Superior temporal gyrus (tissue), 1 donor: Measurements from ENCODE around the gene PROZ.
"Not testable (repeated sequence)": the region's sequence is repeated elsewhere in the genome, so short reads cannot be mapped to it uniquely, and the experiment has no call there.

Experiments
- DNase-seq: peaks from one replicate; pipeline ENCODE4 v3.0.0-alpha.2; 2016; ENCODE audit errors: extremely low spot score

PROZ gene, protein sequence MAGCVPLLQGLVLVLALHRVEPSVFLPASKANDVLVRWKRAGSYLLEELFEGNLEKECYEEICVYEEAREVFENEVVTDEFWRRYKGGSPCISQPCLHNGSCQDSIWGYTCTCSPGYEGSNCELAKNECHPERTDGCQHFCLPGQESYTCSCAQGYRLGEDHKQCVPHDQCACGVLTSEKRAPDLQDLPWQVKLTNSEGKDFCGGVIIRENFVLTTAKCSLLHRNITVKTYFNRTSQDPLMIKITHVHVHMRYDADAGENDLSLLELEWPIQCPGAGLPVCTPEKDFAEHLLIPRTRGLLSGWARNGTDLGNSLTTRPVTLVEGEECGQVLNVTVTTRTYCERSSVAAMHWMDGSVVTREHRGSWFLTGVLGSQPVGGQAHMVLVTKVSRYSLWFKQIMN

GRCh38 chr13:113157929-113158747 lies at the start of gene PROZ:
Gene PROZ, plus strand, starts transcription at chr13:113158648. Its CDS starts 13 bp downstream, at chr13:113158661.
- DNase-seq = no peak

DNA sequence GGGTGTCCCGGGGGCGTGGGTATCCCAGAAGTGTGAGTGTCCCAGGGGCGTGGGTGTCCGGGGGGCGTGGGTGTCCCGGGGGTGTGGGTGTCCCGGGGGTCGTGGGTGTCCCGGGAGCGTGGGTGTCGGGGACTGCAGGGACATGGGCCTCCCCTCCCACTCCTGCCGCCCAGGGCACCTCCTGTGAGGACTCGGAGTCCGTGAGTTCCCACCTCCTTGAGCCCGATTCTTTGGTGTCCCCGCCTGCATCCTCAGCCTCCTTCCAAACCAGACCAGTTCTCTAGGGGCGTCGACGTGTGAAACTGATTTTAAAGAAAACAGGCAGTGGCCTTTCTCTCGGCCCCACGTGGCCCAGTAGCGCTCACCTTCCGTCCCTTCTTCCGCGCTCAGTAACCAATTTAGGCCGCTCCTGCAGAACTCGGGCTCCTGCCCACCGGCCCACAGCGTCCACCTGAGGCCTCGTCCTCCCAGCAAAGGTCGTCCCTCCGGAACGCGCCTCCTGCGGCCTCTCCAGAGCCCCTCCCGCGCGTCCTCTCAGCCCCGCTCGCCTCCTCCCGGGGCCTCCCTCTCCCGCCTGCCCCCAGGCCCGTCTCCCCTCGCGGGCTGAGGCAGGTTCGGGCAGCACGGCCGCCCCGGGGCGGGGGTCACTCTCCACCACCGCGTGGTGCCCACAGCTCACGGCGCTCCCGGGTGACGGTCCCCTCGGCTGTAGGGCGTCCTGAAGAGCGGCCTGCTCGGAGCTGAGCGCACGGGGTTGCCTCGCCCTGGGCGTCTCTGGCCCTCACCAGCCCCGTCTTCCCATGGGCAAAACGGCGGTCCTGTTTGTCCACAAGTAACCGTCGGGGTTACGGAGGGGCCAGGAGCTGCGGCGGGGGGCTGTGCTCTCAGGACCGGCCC lies 49.0 kb upstream of the PROZ start:
- DNase-seq = no peak

- DNase-seq = no peak
Observed at GRCh38 chr13:113110048-113110851, 48.2 kb upstream of the PROZ start.

- DNase-seq = no peak
Observed at GRCh38 chr13:113110852-113111315, 47.6 kb upstream of the PROZ start.

DNA sequence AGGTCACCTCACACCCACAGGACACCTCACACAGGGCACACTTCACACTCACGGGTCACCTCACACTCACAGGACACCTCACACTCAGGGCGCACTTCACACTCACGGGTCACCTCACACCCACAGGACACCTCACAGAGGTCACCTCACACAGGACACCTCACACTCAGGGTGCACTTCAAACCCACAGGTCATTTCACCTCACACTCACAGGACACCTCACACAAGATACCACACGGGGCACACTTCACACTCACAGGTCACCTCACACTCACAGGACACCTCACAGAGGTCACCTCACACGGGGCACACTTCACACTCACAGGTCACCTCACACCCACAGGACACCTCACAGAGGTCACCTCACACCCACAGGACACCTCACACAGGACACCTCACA lies 46.6 kb upstream of the PROZ start:
- DNase-seq = not testable (repeated sequence)

GRCh38 chr13:113112475-113112874 lies 46.0 kb upstream of the PROZ start:
- not testable (repeated sequence) for DNase-seq

GRCh38 chr13:113112893-113113845 lies 45.3 kb upstream of the PROZ start:
- DNase-seq = no peak

DNA sequence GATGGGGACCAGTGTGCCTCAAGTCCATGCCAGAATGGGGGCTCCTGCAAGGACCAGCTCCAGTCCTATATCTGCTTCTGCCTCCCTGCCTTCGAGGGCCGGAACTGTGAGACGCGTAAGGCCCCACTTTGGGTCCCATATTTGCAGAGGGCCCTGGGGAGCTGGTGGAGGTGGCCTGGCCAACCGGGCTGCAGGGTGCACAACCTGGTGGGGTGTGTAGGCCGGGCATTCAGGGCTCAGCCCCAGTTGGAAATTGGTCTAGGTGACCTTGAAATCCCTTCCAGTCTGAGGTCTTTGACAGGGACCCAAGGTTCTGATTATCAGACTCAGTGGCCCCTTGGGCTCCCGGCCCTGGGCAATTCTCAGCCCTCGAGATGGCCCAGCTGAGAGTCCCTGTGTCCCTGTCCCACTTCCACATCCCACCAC lies 44.6 kb upstream of the PROZ start:
- no peak for DNase-seq

- no peak for DNase-seq
Observed at GRCh38 chr13:113114511-113115362, 43.7 kb upstream of the PROZ start.

DNA sequence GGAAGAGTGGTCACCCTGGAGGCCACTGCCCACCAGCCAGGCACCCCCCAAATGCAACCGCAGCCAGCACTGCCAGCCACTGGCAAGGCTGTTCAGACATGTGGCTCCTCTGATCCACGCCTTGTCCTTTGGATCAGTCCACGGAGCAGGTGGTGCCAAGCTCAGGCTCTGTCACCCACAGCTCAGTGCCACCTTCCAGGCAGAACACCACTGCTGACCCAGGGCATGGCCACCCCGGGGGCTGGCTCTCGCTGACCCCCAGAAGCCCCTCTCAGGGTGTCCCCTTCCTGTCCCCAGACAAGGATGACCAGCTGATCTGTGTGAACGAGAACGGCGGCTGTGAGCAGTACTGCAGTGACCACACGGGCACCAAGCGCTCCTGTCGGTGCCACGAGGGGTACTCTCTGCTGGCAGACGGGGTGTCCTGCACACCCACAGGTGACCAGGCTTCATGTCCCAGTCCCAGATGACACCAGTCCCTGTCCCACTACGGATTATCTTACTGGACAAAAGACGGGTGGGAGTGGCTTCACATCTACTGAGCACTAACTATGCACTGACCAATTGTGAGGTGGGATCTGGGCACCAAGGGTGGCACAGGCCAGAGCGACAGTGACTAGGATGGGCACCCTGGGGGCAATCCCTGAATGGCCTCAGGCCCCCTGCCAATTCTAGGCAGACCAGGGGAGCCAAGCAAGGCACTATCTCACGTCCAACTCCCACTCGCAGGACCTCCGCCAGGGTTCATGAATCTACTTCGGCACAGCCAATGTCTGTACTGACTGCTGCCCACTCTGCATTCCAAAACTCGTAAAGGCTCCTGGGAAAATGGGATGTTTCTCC lies 42.9 kb upstream of the PROZ start:
- DNase-seq = no peak

- DNase-seq = no peak
Observed at GRCh38 chr13:113116206-113116800, 42.1 kb upstream of the PROZ start.

- no peak for DNase-seq
Observed at GRCh38 chr13:113116871-113117271, 41.6 kb upstream of the PROZ start.

GRCh38 chr13:113117335-113117872 lies 41.0 kb upstream of the PROZ start:
- no peak for DNase-seq

DNA sequence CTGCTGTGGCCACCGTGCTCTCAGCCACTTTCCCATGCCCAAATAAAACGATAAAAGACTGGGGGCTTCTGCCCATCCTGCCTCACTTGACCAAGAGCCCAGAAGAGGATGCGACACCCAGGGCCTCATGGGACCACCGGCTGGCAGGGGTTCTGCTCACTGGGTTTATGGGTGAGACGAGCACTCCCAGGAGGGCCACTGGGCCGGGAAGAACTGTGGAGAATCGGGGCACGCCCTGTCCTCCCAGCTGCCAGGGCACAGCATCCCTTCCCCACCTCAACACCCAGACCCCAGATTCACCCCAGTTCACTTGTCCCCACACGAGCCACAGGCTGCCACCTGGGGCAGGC lies 40.6 kb upstream of the PROZ start:
- DNase-seq = no peak

DNA sequence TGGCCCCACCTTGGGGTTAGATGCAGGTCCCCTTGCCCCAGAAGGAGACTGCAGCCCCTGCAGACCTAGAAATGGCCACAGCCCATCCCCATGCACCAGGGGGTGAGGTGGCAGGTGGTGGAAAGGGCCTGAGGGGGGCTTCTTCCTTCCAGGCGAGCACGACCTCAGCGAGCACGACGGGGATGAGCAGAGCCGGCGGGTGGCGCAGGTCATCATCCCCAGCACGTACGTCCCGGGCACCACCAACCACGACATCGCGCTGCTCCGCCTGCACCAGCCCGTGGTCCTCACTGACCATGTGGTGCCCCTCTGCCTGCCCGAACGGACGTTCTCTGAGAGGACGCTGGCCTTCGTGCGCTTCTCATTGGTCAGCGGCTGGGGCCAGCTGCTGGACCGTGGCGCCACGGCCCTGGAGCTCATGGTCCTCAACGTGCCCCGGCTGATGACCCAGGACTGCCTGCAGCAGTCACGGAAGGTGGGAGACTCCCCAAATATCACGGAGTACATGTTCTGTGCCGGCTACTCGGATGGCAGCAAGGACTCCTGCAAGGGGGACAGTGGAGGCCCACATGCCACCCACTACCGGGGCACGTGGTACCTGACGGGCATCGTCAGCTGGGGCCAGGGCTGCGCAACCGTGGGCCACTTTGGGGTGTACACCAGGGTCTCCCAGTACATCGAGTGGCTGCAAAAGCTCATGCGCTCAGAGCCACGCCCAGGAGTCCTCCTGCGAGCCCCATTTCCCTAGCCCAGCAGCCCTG lies 40.0 kb upstream of the PROZ start:
- DNase-seq = no peak

GRCh38 chr13:113119166-113119821 lies 39.2 kb upstream of the PROZ start:
- DNase-seq = no peak
